Endothelial cell of umbilical vein (primary cell): ENCODE measurements around the gene ACAD11.

Experiments
- EZH2 ChIP-seq: IDR thresholded peaks from 2 replicates; pipeline ENCODE4 v1.6.1; 2012; ENCODE audit warnings: borderline replicate concordance, low read depth, mild to moderate bottlenecking, moderate library complexity, low read length, inconsistent platforms; ENCODE audit not compliant: severe bottlenecking
- FOS ChIP-seq: IDR thresholded peaks from 2 replicates; pipeline ENCODE4 v1.6.1; 2011; ENCODE audit warnings: mild to moderate bottlenecking, low read length, moderate library complexity, borderline replicate concordance; ENCODE audit not compliant: insufficient read depth
- JUN ChIP-seq: IDR thresholded peaks from 2 replicates; pipeline ENCODE4 v1.6.1; 2011; ENCODE audit warnings: borderline replicate concordance, low read depth; ENCODE audit not compliant: insufficient read length, insufficient read depth
- MYC ChIP-seq: IDR thresholded peaks from one replicate; pipeline ENCODE4 v1.6.1; 2011; ENCODE audit warnings: mild to moderate bottlenecking, low read depth, low read length
- POLR2A ChIP-seq: IDR thresholded peaks from 2 replicates; pipeline ENCODE4 v1.6.1; 2012; ENCODE audit warnings: low read depth, mild to moderate bottlenecking, control low read depth, low read length
- POLR2AphosphoS5 ChIP-seq: IDR thresholded peaks from 2 replicates; pipeline ENCODE4 v1.6.1; 2012; ENCODE audit warnings: low read depth, mild to moderate bottlenecking, control low read depth, low read length, moderate library complexity; ENCODE audit not compliant: insufficient read depth
- TF ChIP-seq, protein P1 (sequence below), 2 donors: IDR thresholded peaks; 1 replicate in 1 of 2; 2 replicates in 1 of 2; pipeline ENCODE4 v1.5.1; 2011; ENCODE audit warnings: low read length in 2 of 2, mild to moderate bottlenecking in 2 of 2, moderate library complexity in 2 of 2, control low read depth in 1 of 2, inconsistent platforms in 1 of 2, low read depth in 1 of 2; ENCODE audit not compliant: insufficient read depth in 1 of 2; ENCODE audit errors: extremely low read depth in 1 of 2
- TF ChIP-seq, protein P2 (sequence below): IDR thresholded peaks from 2 replicates; pipeline ENCODE4 v1.6.1; 2011; ENCODE audit not compliant: insufficient read depth, insufficient read length

DNA sequence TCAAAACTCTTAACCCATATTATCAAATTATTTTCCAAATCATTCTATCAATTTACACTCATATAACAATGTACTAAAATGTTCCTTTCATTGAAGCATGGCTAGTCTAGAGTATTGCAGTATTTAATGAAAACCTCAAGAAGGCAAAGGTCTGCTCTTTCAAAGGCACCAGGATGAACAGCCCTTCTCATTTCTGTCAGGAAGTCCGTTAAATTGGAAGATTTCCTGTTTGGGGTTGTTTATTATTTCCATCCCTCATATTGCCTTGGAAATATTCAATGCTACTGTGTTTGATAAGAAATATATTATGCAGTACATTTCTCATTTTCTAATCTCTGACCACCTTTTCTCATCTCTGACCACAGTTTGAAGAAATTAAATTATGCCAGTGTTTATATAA is 37.5 kb downstream of the ACAD11 start:
- TF ChIP-seq, protein P1, sequence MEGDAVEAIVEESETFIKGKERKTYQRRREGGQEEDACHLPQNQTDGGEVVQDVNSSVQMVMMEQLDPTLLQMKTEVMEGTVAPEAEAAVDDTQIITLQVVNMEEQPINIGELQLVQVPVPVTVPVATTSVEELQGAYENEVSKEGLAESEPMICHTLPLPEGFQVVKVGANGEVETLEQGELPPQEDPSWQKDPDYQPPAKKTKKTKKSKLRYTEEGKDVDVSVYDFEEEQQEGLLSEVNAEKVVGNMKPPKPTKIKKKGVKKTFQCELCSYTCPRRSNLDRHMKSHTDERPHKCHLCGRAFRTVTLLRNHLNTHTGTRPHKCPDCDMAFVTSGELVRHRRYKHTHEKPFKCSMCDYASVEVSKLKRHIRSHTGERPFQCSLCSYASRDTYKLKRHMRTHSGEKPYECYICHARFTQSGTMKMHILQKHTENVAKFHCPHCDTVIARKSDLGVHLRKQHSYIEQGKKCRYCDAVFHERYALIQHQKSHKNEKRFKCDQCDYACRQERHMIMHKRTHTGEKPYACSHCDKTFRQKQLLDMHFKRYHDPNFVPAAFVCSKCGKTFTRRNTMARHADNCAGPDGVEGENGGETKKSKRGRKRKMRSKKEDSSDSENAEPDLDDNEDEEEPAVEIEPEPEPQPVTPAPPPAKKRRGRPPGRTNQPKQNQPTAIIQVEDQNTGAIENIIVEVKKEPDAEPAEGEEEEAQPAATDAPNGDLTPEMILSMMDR (IDR thresholded peaks at IDR 0.05; ENCODE audit: extremely low read depth in 1 of 2, insufficient read depth in 1 of 2, low read depth in 1 of 2, low read length in 2 of 2), result no peak
- TF ChIP-seq POLR2A (no peak), POLR2AphosphoS5 (peak; percentile 18), EZH2 (no peak), FOS (no peak), MYC (no peak), JUN (peak; percentile 13)
- TF ChIP-seq, protein P2, sequence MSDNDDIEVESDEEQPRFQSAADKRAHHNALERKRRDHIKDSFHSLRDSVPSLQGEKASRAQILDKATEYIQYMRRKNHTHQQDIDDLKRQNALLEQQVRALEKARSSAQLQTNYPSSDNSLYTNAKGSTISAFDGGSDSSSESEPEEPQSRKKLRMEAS, result no peak
